Measurements from ENCODE around the gene SH3RF3.

DNA sequence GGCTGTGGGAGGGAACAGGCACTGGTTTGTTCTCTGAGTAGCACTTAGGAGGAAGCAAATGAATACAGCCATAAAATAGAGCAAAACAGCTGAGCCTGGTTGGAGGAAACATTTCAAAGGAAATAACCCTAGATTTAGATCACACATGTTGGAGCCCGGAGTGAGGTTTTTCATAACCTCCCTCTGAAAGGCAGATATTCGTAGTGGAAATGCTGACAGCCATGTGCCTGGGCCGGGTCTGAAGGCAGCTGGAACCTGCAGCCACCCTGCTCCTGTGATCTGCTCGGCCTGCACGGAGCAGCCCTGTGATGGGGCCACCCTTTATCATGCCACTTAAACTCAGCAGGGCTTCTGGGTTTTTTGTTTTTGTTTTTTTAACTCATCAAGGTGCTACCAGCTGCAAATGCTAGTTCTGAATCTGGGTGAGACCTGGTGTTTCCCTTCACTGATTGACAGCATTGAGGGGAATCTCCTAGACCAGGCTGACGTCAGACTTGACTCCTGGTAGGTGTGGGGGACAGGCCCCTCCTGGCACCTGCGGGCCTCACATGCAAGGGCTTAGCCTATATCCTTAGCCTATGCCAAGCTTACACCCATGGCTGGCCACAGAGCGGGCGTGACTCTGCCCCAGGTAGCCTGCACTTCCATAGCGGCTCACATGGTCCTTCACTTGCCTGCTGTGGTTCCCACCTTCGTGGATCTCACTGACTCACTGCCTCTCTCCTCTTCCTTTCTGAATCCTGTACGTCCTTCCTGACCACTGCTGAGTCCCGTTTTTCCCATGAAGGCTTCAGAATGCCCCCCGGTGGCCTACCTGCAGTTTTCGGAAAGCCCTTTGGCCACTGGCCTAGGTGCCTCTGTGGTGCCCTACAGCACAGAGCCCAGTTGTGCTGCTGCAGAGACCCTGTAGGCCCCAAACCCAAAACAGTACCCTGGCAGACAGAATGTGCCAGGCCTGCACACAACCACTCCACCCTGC, 267.5 kb downstream of the SH3RF3 start:
- no peak for TF ChIP-seq GATA3 (IDR thresholded peaks at IDR 0.05; ENCODE audit: low read depth, low read length)
- no peak for TF ChIP-seq GATA2 (IDR thresholded peaks at IDR 0.05; ENCODE audit: low read depth, low read length)
